ENCODE measurements around the gene GRM7. TPM values are rescaled to one million over a fixed set of nuclear protein-coding genes. Genes with fewer than 3 reads are reported as not detected.

Gene GRM7
- total RNA-seq (1.7 TPM), polyA plus RNA-seq (0.14 TPM)
- long read RNA-seq, donor 1, result 0 reads
- long read RNA-seq, donor 2, result 0 reads
- long read RNA-seq, donor 3, result 0 reads
- long read RNA-seq, donor 4, result 0 reads
- long read RNA-seq, donor 5, result 0 reads
- long read RNA-seq, donor 6, result 0 reads
- long read RNA-seq, donor 7, result 0 reads
- long read RNA-seq, donor 8, result 0 reads
- long read RNA-seq, donor 9, result 0 reads
- long read RNA-seq, donor 10, result 0 reads

DNA sequence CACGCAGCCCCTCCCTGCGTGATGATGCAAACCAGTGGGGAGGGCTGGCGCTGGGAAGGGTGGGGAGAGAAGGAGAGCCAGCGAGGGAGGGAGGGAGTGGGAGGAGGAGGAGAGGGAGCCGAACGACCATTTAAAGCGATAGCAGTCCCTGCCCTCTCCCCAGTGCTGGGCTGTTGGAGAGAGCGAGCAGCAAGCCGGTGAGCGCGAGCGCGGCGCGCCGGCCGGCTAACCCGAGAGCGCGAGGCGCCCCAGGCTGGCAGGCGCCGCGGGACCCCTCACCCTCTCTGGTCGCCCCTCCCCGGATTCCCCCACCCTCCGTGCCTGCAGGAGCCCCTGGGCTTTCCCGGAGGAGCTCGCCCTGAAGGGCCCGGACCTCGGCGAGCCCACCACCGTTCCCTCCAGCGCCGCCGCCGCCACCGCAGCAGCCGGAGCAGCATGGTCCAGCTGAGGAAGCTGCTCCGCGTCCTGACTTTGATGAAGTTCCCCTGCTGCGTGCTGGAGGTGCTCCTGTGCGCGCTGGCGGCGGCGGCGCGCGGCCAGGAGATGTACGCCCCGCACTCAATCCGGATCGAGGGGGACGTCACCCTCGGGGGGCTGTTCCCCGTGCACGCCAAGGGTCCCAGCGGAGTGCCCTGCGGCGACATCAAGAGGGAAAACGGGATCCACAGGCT lies at the start of gene GRM7:
Gene GRM7 (plus strand): TSS at position 162 of the 671 bp plus-strand sequence.
- no peaks in the 10 kb centered on the region for H3K9me3 ChIP-seq (ENCODE audit: control insufficient read depth in 2 of 2, insufficient read depth in 1 of 2, low read length in 1 of 2)
- H3K4me1 ChIP-seq (ENCODE audit: control insufficient read depth in 2 of 2, insufficient read depth in 2 of 2, low read length in 2 of 2), result no peaks in the 10 kb centered on the region
- 4% methylated on average over 62 of the region's 62 CpGs for WGBS
- peak within 1 kb of the TSS; percentile 9 to 14 for H3K4me3 ChIP-seq (ENCODE audit: low read length in 2 of 2)
- H3K27ac ChIP-seq (ENCODE audit: low read depth in 1 of 2, low read length in 1 of 2), result no peak within 1 kb of the TSS
- H3K36me3 ChIP-seq (ENCODE audit: control insufficient read depth in 2 of 2, insufficient read depth in 2 of 2, low read length in 1 of 2), result no peaks in the 10 kb centered on the region
- DNase-seq (ENCODE audit: low read depth in 6 of 9, low spot score in 9 of 9), result no peak
- H3K27me3 ChIP-seq (ENCODE audit: control insufficient read depth in 2 of 2, insufficient read depth in 1 of 2, low read length in 1 of 2), result peaks cover 20 to 60% of the 10 kb centered on the region in 2 donors

DNA sequence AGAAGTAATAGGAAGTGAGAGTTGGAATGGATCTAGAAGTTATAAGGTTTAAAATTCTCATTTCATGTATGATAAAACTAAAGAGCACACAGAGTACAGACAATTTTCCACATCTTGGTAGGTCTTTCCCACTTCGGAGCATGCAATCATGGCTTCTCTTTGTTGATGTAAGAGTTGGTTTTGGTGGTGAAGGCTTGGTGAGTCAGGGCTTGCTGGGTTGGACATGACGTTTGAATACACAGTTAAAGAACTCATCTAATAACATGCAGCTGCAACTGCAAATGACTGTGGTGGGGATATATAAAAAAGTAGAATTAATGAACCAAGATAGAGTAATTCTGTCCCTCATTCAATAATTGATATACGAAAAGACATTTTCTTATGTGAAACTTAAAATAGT lies 39.5 kb upstream of the GRM7 start:
- Histone ChIP-seq H3K27ac (ENCODE audit: low read depth in 1 of 2, low read length in 1 of 2) (no peak overlapping the region), H3K27me3 (ENCODE audit: control insufficient read depth in 2 of 2, insufficient read depth in 1 of 2, low read length in 1 of 2) (no peaks in the 10 kb centered on the region), H3K36me3 (ENCODE audit: control insufficient read depth in 2 of 2, insufficient read depth in 2 of 2, low read length in 1 of 2) (no peaks in the 10 kb centered on the region), H3K4me3 (ENCODE audit: low read length in 2 of 2) (no peak overlapping the region), H3K9me3 (ENCODE audit: control insufficient read depth in 2 of 2, insufficient read depth in 1 of 2, low read length in 1 of 2) (no peaks in the 10 kb centered on the region), H3K4me1 (ENCODE audit: control insufficient read depth in 2 of 2, insufficient read depth in 2 of 2, low read length in 2 of 2) (no peaks in the 10 kb centered on the region)
- DNase-seq (ENCODE audit: low read depth in 6 of 9, low spot score in 9 of 9), result no peak
- WGBS, result 96% methylated on average over 3 of the region's 3 CpGs

DNA sequence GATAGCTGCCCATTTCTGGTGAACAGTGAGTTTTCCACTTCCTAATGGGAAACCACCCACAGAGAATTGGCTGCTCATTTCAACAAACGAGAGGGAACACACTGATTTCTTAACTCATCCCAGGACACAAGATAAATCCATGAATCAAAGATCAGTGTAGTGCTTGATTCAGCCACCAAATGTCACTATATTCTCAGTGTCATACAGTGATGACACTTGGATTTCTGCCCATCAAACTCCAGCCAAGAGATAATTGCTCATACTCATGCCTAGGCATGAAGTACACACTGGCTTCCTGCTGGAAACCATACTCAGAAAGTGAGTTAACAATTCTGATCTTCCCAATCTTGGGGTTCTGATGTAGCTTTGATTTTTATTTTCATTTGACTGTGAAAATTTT lies 35.4 kb upstream of the GRM7 start:
- H3K4me1 ChIP-seq (ENCODE audit: control insufficient read depth in 2 of 2, insufficient read depth in 2 of 2, low read length in 2 of 2), result no peaks in the 10 kb centered on the region
- H3K4me3 ChIP-seq (ENCODE audit: low read length in 2 of 2), result no peak overlapping the region
- H3K36me3 ChIP-seq (ENCODE audit: control insufficient read depth in 2 of 2, insufficient read depth in 2 of 2, low read length in 1 of 2), result no peaks in the 10 kb centered on the region
- no peaks in the 10 kb centered on the region for H3K27me3 ChIP-seq (ENCODE audit: control insufficient read depth in 2 of 2, insufficient read depth in 1 of 2, low read length in 1 of 2)
- H3K9me3 ChIP-seq (ENCODE audit: control insufficient read depth in 2 of 2, insufficient read depth in 1 of 2, low read length in 1 of 2), result no peaks in the 10 kb centered on the region
- WGBS, result 89% methylated on average over 1 of the region's 1 CpG
- H3K27ac ChIP-seq (ENCODE audit: low read depth in 1 of 2, low read length in 1 of 2), result no peak overlapping the region
- DNase-seq (ENCODE audit: low read depth in 6 of 9, low spot score in 9 of 9), result no peak

DNA sequence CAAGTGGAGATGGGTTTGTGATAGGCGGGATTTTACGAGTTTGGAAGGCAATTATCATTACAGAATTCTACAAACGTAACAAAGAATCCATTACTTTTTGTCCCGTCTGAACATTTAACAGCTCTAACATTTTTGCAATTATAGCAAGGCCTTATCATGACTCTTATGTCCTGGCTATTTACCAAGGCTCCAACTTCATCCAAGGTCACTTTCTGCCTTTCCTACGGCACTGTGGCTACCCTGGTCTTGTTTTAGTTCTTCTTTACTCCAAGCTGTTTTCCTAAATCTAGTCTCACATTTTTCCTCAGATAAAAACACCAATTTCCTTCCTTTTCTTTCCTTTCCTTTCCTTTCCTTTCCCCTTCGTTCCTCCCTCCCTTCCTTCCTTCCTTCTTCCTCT lies 33.5 kb upstream of the GRM7 start:
- no peaks in the 10 kb centered on the region for H3K36me3 ChIP-seq (ENCODE audit: control insufficient read depth in 2 of 2, insufficient read depth in 2 of 2, low read length in 1 of 2)
- H3K4me3 ChIP-seq (ENCODE audit: low read length in 2 of 2), result no peak overlapping the region
- 88% methylated on average over 6 of the region's 6 CpGs for WGBS
- H3K27me3 ChIP-seq (ENCODE audit: control insufficient read depth in 2 of 2, insufficient read depth in 1 of 2, low read length in 1 of 2), result no peaks in the 10 kb centered on the region
- no peak for DNase-seq (ENCODE audit: low read depth in 6 of 9, low spot score in 9 of 9)
- H3K27ac ChIP-seq (ENCODE audit: low read depth in 1 of 2, low read length in 1 of 2), result no peak overlapping the region
- H3K9me3 ChIP-seq (ENCODE audit: control insufficient read depth in 2 of 2, insufficient read depth in 1 of 2, low read length in 1 of 2), result no peaks in the 10 kb centered on the region
- H3K4me1 ChIP-seq (ENCODE audit: control insufficient read depth in 2 of 2, insufficient read depth in 2 of 2, low read length in 2 of 2), result no peaks in the 10 kb centered on the region

DNA sequence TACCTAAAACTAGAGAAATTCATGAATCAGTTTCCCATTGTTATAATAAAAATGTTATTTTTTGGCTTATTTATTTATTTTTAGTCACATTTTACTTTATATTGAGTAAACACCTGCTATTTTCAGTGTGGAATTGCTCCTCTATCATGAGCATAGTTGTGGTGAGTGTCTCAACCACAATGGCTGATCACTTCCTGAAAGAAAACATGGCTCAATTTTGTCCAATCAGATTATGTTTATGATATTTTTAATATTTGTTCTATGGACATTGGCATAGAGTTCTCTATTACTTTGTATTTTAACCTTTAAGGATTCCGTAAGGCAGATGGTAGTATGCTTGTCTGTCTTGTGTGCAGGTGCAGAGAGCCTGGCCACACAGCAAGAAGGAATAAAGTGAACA lies 16.2 kb upstream of the GRM7 start:
- WGBS, result 93% methylated on average over 1 of the region's 1 CpG

DNA sequence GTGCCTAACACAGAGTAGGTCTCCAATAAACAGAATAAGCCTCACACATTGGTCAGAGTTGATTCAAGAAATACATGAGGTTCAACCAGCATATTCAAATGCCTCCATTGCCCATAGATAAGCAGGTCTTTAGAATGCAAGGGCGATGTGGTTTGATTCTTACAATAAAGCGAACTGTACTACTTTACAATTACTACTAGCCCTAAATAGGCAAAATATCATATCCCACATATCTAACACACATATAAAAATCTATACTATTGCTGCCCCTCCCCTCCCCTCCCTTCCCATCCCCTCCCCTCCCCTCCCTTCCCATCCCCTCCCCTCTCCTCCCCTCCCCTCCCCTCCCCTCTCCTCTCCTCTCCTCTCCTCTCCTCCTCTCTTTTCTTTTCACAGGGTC lies 6.7 kb upstream of the GRM7 start:
- Histone ChIP-seq H3K27ac (ENCODE audit: low read depth in 1 of 2, low read length in 1 of 2) (no peak overlapping the region), H3K4me3 (ENCODE audit: low read length in 2 of 2) (no peak overlapping the region), H3K27me3 (ENCODE audit: control insufficient read depth in 2 of 2, insufficient read depth in 1 of 2, low read length in 1 of 2) (peaks cover 0 to 6% of the 10 kb centered on the region in 2 donors), H3K36me3 (ENCODE audit: control insufficient read depth in 2 of 2, insufficient read depth in 2 of 2, low read length in 1 of 2) (no peaks in the 10 kb centered on the region), H3K9me3 (ENCODE audit: control insufficient read depth in 2 of 2, insufficient read depth in 1 of 2, low read length in 1 of 2) (no peaks in the 10 kb centered on the region), H3K4me1 (ENCODE audit: control insufficient read depth in 2 of 2, insufficient read depth in 2 of 2, low read length in 2 of 2) (no peaks in the 10 kb centered on the region)
- 94% methylated on average over 2 of the region's 2 CpGs for WGBS
- DNase-seq (ENCODE audit: low read depth in 6 of 9, low spot score in 9 of 9), result no peak

More for the DNA sequence above, 16.2 kb upstream of the GRM7 start:
- Histone ChIP-seq H3K4me1 (ENCODE audit: control insufficient read depth in 2 of 2, insufficient read depth in 2 of 2, low read length in 2 of 2) (no peaks in the 10 kb centered on the region), H3K9me3 (ENCODE audit: control insufficient read depth in 2 of 2, insufficient read depth in 1 of 2, low read length in 1 of 2) (no peaks in the 10 kb centered on the region), H3K4me3 (ENCODE audit: low read length in 2 of 2) (no peak overlapping the region), H3K27ac (ENCODE audit: low read depth in 1 of 2, low read length in 1 of 2) (no peak overlapping the region), H3K36me3 (ENCODE audit: control insufficient read depth in 2 of 2, insufficient read depth in 2 of 2, low read length in 1 of 2) (no peaks in the 10 kb centered on the region), H3K27me3 (ENCODE audit: control insufficient read depth in 2 of 2, insufficient read depth in 1 of 2, low read length in 1 of 2) (no peaks in the 10 kb centered on the region)
- no peak for DNase-seq (ENCODE audit: low read depth in 6 of 9, low spot score in 9 of 9)

DNA sequence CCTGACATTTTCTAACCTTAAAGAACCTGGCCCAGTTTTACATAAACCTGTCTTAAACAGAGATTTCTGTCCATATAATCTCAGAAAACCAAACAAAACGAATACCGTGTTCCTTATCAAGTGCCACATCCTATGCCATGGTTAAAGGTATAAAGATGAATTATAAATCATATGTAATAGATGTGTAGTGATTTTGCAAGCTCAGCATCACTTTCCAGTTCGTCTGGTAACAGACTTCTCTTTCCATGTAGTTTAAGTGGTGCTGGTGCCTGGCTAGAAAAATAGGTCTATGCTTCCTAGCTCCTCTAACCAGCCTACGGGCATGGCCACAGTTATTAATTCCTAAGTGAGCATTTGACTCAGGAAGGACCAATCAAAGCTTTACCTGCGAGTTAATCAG lies 3.4 kb upstream of the GRM7 start:
- H3K27ac ChIP-seq (ENCODE audit: low read depth in 1 of 2, low read length in 1 of 2), result no peak overlapping the region
- WGBS, result 83% methylated on average over 5 of the region's 5 CpGs
- no peaks in the 10 kb centered on the region for H3K36me3 ChIP-seq (ENCODE audit: control insufficient read depth in 2 of 2, insufficient read depth in 2 of 2, low read length in 1 of 2)
- no peak overlapping the region for H3K4me3 ChIP-seq (ENCODE audit: low read length in 2 of 2)
- no peaks in the 10 kb centered on the region for H3K4me1 ChIP-seq (ENCODE audit: control insufficient read depth in 2 of 2, insufficient read depth in 2 of 2, low read length in 2 of 2)
- no peak for DNase-seq (ENCODE audit: low read depth in 6 of 9, low spot score in 9 of 9)
- no peaks in the 10 kb centered on the region for H3K9me3 ChIP-seq (ENCODE audit: control insufficient read depth in 2 of 2, insufficient read depth in 1 of 2, low read length in 1 of 2)
- H3K27me3 ChIP-seq (ENCODE audit: control insufficient read depth in 2 of 2, insufficient read depth in 1 of 2, low read length in 1 of 2), result peaks cover 19 to 39% of the 10 kb centered on the region in 2 donors

DNA sequence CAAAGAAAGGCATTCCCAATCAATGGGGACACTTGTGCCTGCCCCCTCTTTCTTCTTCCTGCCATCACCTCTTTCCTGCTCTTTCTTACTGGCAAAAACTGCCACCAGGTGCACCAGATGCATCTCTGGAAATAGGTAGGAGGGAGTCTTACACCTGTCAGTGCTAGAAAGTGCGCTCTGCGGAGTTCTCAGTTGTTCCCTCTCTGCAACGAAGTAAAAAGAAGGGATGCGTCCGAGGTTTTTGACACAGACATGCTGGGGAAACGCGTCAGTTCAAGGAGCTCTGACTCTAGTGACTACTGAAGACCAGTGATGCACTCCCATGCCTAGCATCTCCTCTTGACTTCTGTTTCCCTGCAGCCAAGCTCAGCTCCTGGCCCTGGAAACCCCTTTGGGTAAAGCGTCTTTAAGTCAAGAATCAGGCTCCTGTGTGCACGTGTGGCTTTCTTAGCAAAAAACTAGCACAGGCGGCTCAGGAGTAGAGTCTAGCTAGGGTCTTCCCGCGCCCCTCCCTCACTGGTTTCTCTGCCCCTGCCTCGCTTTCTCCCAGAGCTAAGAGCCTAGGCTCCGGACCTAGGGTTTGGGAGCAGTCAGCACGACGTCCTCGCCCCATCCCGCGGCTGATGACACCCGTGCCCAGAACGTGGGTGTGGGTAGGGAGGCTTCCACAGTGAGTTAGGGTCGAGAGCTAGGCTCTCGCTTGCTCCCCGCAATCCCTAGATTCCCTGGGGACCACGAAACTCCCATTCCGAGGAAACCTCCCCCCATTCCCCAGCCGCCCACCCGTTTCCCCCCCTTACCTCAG lies 564 bp upstream of the GRM7 start:
- Histone ChIP-seq H3K4me1 (ENCODE audit: control insufficient read depth in 2 of 2, insufficient read depth in 2 of 2, low read length in 2 of 2) (no peaks in the 10 kb centered on the region), H3K27ac (ENCODE audit: low read depth in 1 of 2, low read length in 1 of 2) (no peak overlapping the region), H3K9me3 (ENCODE audit: control insufficient read depth in 2 of 2, insufficient read depth in 1 of 2, low read length in 1 of 2) (no peaks in the 10 kb centered on the region), H3K36me3 (ENCODE audit: control insufficient read depth in 2 of 2, insufficient read depth in 2 of 2, low read length in 1 of 2) (no peaks in the 10 kb centered on the region), H3K4me3 (ENCODE audit: low read length in 2 of 2) (no peak overlapping the region), H3K27me3 (ENCODE audit: control insufficient read depth in 2 of 2, insufficient read depth in 1 of 2, low read length in 1 of 2) (peaks cover 20 to 60% of the 10 kb centered on the region in 2 donors)
- DNase-seq (ENCODE audit: low read depth in 6 of 9, low spot score in 9 of 9), result no peak
- 7% methylated on average over 28 of the region's 28 CpGs for WGBS

DNA sequence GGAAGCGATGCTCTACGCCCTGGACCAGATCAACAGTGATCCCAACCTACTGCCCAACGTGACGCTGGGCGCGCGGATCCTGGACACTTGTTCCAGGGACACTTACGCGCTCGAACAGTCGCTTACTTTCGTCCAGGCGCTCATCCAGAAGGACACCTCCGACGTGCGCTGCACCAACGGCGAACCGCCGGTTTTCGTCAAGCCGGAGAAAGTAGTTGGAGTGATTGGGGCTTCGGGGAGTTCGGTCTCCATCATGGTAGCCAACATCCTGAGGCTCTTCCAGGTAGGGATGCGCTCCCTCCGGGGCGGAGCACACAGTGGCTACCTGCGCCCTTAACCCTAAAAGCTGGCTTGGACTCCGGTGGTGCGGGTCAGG lies 698 bp downstream of the GRM7 start:
- H3K4me1 ChIP-seq (ENCODE audit: control insufficient read depth in 2 of 2, insufficient read depth in 2 of 2, low read length in 2 of 2), result no peaks in the 10 kb centered on the region
- WGBS, result 7% methylated on average over 30 of the region's 30 CpGs
- H3K9me3 ChIP-seq (ENCODE audit: control insufficient read depth in 2 of 2, insufficient read depth in 1 of 2, low read length in 1 of 2), result no peaks in the 10 kb centered on the region
- no peak for DNase-seq (ENCODE audit: low read depth in 6 of 9, low spot score in 9 of 9)
- H3K27me3 ChIP-seq (ENCODE audit: control insufficient read depth in 2 of 2, insufficient read depth in 1 of 2, low read length in 1 of 2), result peaks cover 20 to 60% of the 10 kb centered on the region in 2 donors
- H3K4me3 ChIP-seq (ENCODE audit: low read length in 2 of 2), result peak overlapping the region in 1 of 2 donors; percentile 9
- H3K27ac ChIP-seq (ENCODE audit: low read depth in 1 of 2, low read length in 1 of 2), result no peak overlapping the region
- H3K36me3 ChIP-seq (ENCODE audit: control insufficient read depth in 2 of 2, insufficient read depth in 2 of 2, low read length in 1 of 2), result no peaks in the 10 kb centered on the region

All from thymus (tissue), 14 donors.